ENCODE measurements around the gene C16orf92. TPM values are rescaled to one million over a fixed set of nuclear protein-coding genes. Genes with fewer than 3 reads are reported as not detected.

Gene C16orf92
- total RNA-seq: not detected

DNA sequence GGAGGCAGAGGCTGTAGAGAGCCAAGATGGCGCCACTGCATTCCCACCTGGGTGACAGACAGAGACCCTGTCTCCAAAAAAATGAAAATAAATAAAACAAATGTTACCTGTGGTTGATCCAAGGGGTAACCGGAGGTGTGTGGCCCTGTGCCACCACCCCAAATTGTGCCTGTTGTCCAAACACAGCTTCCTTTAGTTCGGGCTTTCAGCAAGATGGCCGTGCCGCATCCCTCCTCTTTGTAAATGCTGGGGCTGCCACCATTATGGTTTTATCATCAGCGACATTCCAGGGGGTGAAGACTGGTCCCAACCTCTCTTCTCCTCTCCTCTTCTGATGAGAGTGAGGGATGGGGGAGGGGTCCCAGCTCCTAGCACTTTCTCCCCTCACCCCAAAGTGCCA lies at the start of gene C16orf92:
C16orf92 (plus strand) TSS at position 312 of the 400 bp plus-strand sequence. CDS start 143 bp downstream, outside the sequence.
- H3K4me3 Mint-ChIP-seq: no peak within 1 kb of the TSS
- no peak for ATAC-seq
- H3K27ac Mint-ChIP-seq: no peak within 1 kb of the TSS
- POLR2A ChIA-PET: interaction anchor here (0.6 kb wide), 1 partner anchor 269 kb away, joined by 4 read pairs; no protein-coding TSS in a partner anchor
- no peaks in the 10 kb centered on the region for H3K36me3 Mint-ChIP-seq (ENCODE audit: low read depth)
- peaks cover 7% of the 10 kb centered on the region for H3K4me1 Mint-ChIP-seq
- CTCF ChIA-PET: interaction anchor here (1.0 to 1.9 kb wide), 3 partner anchors 9 to 136 kb away, joined by 3 to 12 read pairs (median 4); partner anchors contain the start of gene TLCD3B
- H3K27me3 Mint-ChIP-seq: peaks cover 14% of the 10 kb centered on the region
- no peaks in the 10 kb centered on the region for H3K9me3 Mint-ChIP-seq (ENCODE audit: low read depth)
- intact Hi-C loops (cut with DNase I, micrococcal nuclease): loop anchor here (5.0 to 10.0 kb wide), 2 partner anchors 146 to 158 kb away; partner anchors contain the start of gene CDIPT (in 1 of the 2)
- no peak for DNase-seq

GRCh38 chr16:29973384-29974246 lies 49.4 kb upstream of the C16orf92 start, which contains the start of gene TAOK2:
TSS of gene TAOK2 (plus strand) at chr16:29973868. CDS start at chr16:29977773, 3,905 bp downstream.
- ChIA-PET CTCF (interaction anchor here (0.6 to 3.3 kb wide), 14 partner anchors 11 to 282 kb away, joined by 3 to 15 read pairs (median 4); partner anchors contain the start of genes KIF22, PAGR1 and TMEM219), POLR2A (interaction anchor here (0.6 to 1.5 kb wide), 10 partner anchors 11 to 1151 kb away, joined by 3 to 14 read pairs (median 5); partner anchors contain the start of genes ALDOA, ASPHD1, ATXN2L and HIRIP3)
- peaks cover 4% of the 10 kb centered on the region for H3K9me3 Mint-ChIP-seq (ENCODE audit: low read depth)
- peaks cover 31% of the 10 kb centered on the region for H3K4me1 Mint-ChIP-seq
- H3K27me3 Mint-ChIP-seq: no peaks in the 10 kb centered on the region
- ATAC-seq: peak; percentile 98
- H3K4me3 Mint-ChIP-seq: peak within 1 kb of the TSS; percentile 87
- peak within 1 kb of the TSS; percentile 86 for H3K27ac Mint-ChIP-seq
- peaks cover 34% of the 10 kb centered on the region for H3K36me3 Mint-ChIP-seq (ENCODE audit: low read depth)
- peak; percentile 98 for DNase-seq
- intact Hi-C loops (cut with DNase I, micrococcal nuclease): loop anchor here (1.0 to 5.0 kb wide), 13 partner anchors 11 to 1151 kb away; partner anchors contain the start of genes INO80E (in 2 of the 2), TMEM219 (in 2 of the 2), ASPHD1 (in 1 of the 2) and ATXN2L (in 1 of the 2)

DNA sequence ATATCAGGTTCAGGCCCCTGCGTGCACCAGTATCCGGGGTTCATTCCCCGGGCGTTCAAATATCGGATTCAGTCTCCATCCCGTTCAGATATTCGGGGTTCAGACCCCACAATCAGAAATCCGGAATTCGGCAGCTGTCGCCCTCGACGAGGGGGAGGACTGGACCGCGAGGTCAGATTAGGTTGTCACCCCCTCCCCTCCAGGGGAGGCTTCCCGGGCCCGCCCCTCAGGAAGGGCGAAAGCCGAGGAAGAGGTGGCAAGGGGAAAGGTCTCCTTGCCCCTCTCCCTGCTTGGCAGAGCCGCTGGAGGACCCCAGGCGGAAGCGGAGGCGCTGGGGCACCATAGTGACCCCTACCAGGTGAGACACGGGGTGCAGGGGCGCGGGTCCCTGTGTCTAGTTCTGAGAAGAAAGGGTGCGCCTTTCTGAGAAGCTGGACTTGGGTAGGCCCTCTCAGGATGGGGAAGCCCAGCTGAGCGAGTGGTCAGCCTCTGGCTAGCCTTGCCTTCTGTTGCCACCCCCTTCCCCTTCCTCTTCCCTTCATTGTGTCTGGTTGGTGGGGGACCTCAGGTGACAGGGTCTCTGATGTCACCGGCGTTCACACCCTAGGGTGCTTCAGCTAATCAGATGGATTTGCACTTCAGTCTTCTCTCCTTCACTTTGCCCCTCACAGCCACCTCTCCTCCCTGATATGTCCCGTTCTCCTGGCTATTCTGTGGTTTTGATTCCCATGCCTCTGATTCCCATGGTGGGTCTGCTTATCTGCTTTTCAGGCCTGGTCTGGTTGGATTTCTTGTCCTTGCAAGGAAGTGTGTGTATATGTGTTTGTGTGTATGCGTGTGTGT lies 48.5 kb upstream of the C16orf92 start:
- ChIA-PET CTCF (interaction anchor here (0.6 to 3.3 kb wide), 6 partner anchors 9 to 274 kb away, joined by 3 to 15 read pairs (median 4); partner anchors contain the start of genes PAGR1 and TMEM219), POLR2A (interaction anchor here (0.6 to 1.5 kb wide), 2 partner anchors 21 to 325 kb away, joined by 6 to 8 read pairs; partner anchors contain the start of gene HIRIP3)
- Mint-ChIP-seq H3K36me3 (ENCODE audit: low read depth) (peaks cover 36% of the 10 kb centered on the region), H3K9me3 (ENCODE audit: low read depth) (peaks cover 4% of the 10 kb centered on the region), H3K4me3 (peak overlapping the region; percentile 87), H3K27ac (peak overlapping the region; percentile 86), H3K4me1 (peaks cover 31% of the 10 kb centered on the region), H3K27me3 (no peaks in the 10 kb centered on the region)
- intact Hi-C loops (cut with DNase I, micrococcal nuclease): loop anchor here (5.0 kb wide), 2 partner anchors 227 to 272 kb away; partner anchors contain the start of gene C16orf54 (in 1 of the 2)
- peak; percentile 43 for DNase-seq
- ATAC-seq: no peak

- CTCF ChIA-PET: interaction anchor here (0.6 to 1.3 kb wide), 6 partner anchors 9 to 274 kb away, joined by 3 to 4 read pairs (median 3); partner anchors contain the start of gene PAGR1
- intact Hi-C loops (cut with DNase I, micrococcal nuclease): no loop called here
- no peak for ATAC-seq
Measured at GRCh38 chr16:29975134-29975538, 47.9 kb upstream of the C16orf92 start.

GRCh38 chr16:29975811-29976511 lies 47.0 kb upstream of the C16orf92 start:
- POLR2A ChIA-PET: interaction anchor here (0.5 to 1.1 kb wide), 4 partner anchors 9 to 1002 kb away, joined by 4 read pairs; no protein-coding TSS in a partner anchor
- intact Hi-C loops (cut with DNase I, micrococcal nuclease): no loop called here
- H3K36me3 Mint-ChIP-seq (ENCODE audit: low read depth): peaks cover 35% of the 10 kb centered on the region
- peak; percentile 33 for DNase-seq
- H3K27me3 Mint-ChIP-seq: no peaks in the 10 kb centered on the region
- peaks cover 4% of the 10 kb centered on the region for H3K9me3 Mint-ChIP-seq (ENCODE audit: low read depth)
- H3K4me3 Mint-ChIP-seq: peak overlapping the region; percentile 87
- no peak for ATAC-seq
- CTCF ChIA-PET: interaction anchor here (0.8 to 1.3 kb wide), 6 partner anchors 10 to 151 kb away, joined by 3 to 5 read pairs (median 4); partner anchors contain the start of gene TMEM219
- H3K4me1 Mint-ChIP-seq: peaks cover 31% of the 10 kb centered on the region
- peak overlapping the region; percentile 86 for H3K27ac Mint-ChIP-seq

More at GRCh38 chr16:29975134-29975538, 47.9 kb upstream of the C16orf92 start:
- no peak for DNase-seq
- POLR2A ChIA-PET: interaction anchor here (0.7 to 1.1 kb wide), 2 partner anchors 10 to 18 kb away, joined by 4 read pairs; no protein-coding TSS in a partner anchor
- Mint-ChIP-seq H3K9me3 (ENCODE audit: low read depth) (peaks cover 4% of the 10 kb centered on the region), H3K27me3 (no peaks in the 10 kb centered on the region), H3K36me3 (ENCODE audit: low read depth) (peaks cover 35% of the 10 kb centered on the region), H3K4me3 (peak overlapping the region; percentile 87), H3K4me1 (peaks cover 31% of the 10 kb centered on the region), H3K27ac (peak overlapping the region; percentile 86)

DNA sequence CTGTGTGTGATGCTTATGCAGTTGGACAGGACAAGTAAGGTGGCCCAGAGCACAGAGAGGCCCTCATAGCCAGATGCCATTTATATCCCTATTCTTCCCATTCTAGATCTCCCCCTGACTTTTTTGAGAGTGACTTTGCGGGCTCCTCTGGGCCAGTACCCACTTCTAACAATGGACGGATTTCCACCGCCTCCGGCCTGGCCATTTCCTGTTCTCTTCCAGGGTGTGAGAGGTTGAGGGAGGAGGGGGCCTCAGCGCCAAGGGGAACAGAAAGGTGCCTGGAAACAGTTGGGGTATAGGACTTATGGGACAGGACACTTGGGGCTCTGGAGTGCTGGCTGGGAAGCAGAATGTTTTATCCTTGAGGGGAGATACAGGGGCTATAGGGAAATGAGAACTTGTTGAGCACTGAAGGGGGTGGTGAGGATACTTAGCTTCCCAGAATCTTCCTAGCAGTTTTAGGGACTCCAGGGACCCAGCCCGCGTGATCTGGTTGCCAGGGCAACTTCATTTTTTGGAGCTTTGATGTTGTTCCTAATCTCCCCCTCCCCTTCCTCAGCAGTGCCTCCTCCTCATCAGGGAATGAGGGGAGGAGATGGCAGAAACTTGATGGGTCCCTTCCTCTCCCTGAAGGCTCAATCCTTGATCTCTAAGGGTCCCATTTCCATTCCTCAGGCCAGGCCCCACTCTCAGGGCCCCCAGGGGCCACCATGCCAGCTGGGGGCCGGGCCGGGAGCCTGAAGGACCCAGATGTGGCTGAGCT lies 45.8 kb upstream of the C16orf92 start:
- Mint-ChIP-seq H3K27ac (peak overlapping the region; percentile 10), H3K9me3 (ENCODE audit: low read depth) (peaks cover 4% of the 10 kb centered on the region), H3K4me3 (no peak overlapping the region), H3K27me3 (no peaks in the 10 kb centered on the region), H3K36me3 (ENCODE audit: low read depth) (peaks cover 32% of the 10 kb centered on the region), H3K4me1 (peaks cover 31% of the 10 kb centered on the region)
- ATAC-seq (no peak), DNase-seq (no peak)
- POLR2A ChIA-PET: interaction anchor here (0.6 to 1.0 kb wide), 3 partner anchors 21 to 51 kb away, joined by 4 read pairs; no protein-coding TSS in a partner anchor
- CTCF ChIA-PET: no interaction called here
- intact Hi-C loops (cut with DNase I, micrococcal nuclease): no loop called here

- intact Hi-C loops (cut with DNase I, micrococcal nuclease): no loop called here
- H3K27ac Mint-ChIP-seq: peak overlapping the region; percentile 30
Measured at GRCh38 chr16:29978081-29978480, 44.9 kb upstream of the C16orf92 start.

GRCh38 chr16:29978564-29979270 lies 44.3 kb upstream of the C16orf92 start:
- Mint-ChIP-seq H3K4me1 (peaks cover 26% of the 10 kb centered on the region), H3K27ac (no peak overlapping the region), H3K36me3 (ENCODE audit: low read depth) (peaks cover 28% of the 10 kb centered on the region), H3K27me3 (no peaks in the 10 kb centered on the region), H3K9me3 (ENCODE audit: low read depth) (no peaks in the 10 kb centered on the region), H3K4me3 (no peak overlapping the region)
- no peak for ATAC-seq
- no peak for DNase-seq
- intact Hi-C loops (cut with DNase I, micrococcal nuclease): no loop called here
- CTCF ChIA-PET: interaction anchor here (0.6 kb wide), 2 partner anchors 101 to 207 kb away, joined by 3 read pairs; no protein-coding TSS in a partner anchor
- POLR2A ChIA-PET: interaction anchor here (0.6 kb wide), 1 partner anchor 287 kb away, joined by 8 read pairs; no protein-coding TSS in a partner anchor

More at GRCh38 chr16:29978081-29978480, 44.9 kb upstream of the C16orf92 start:
- Mint-ChIP-seq H3K4me1 (peaks cover 29% of the 10 kb centered on the region), H3K27me3 (no peaks in the 10 kb centered on the region), H3K36me3 (ENCODE audit: low read depth) (peaks cover 28% of the 10 kb centered on the region), H3K4me3 (no peak overlapping the region), H3K9me3 (ENCODE audit: low read depth) (peaks cover under 1% of the 10 kb centered on the region)
- ATAC-seq (no peak), DNase-seq (no peak)
- CTCF ChIA-PET: no interaction called here
- POLR2A ChIA-PET: interaction anchor here (0.6 kb wide), 1 partner anchor 287 kb away, joined by 8 read pairs; no protein-coding TSS in a partner anchor

Measured in activated CD4-positive, alpha-beta T cell treated with anti-CD3 and anti-CD28 coated beads for 36 hours (primary cell).